Hematopoietic multipotent progenitor cell treated with erythropoietin and hydrocortisone succinate and interleukin-3 and kit ligand, for 8 days (in vitro differentiated cells): ENCODE results near the gene ELOVL5.

ENCODE experiments used
- DNase-seq: peaks from one replicate; pipeline ENCODE4 v3.0.0-alpha.2; 2015

Gene ELOVL5

GRCh38 chr6:53233309-53233708, 115.4 kb downstream of the ELOVL5 start:
- DNase-seq: no peak

- DNase-seq: no peak
Measured at GRCh38 chr6:53230775-53231467, 117.8 kb downstream of the ELOVL5 start.

DNA sequence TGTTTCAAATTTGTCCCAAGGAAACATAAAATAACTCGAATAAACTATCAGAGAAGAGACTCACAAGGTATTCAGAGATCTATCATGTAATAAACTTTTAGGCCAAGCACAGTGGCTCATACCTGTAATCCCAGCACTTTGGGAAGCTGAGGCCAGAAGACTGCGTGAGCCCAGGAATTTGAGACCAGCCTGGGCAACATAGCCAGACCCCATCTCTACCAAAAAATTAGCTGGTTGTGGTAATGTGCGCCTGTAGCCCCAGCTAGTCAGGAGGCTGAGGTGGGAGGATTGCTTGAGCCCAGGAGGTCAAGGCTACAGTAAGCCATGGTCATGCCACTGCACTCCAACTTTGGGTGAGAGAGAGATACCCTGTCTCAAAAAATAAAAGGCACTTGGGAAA, 120.9 kb downstream of the ELOVL5 start:
- no peak for DNase-seq

DNA sequence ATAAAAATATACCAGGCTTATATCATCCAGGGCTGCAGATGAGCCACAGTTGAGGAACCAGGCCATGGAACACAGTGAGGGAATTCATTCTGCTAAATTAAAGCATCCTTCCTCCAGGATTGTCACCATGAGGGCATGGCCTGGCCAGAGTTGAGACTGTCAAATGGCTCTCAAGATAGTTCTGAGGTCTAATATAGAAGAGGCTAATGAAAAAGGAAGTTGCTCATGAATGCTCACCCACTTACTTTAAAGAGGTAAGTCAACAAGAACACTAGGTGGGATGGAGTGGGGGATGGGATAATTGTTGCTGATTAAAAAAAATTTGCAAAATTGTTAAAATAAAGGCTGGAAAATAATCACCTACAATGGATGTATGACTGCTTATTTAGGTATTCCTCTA, 128.1 kb downstream of the ELOVL5 start:
- no peak for DNase-seq
